ENCODE measurements around the gene EFHD2.
"Not testable (repeated sequence)": the region's sequence is repeated elsewhere in the genome, so short reads cannot be mapped to it uniquely, and the experiment has no call there.

Gene EFHD2

GRCh38 chr1:15458388-15458787 is 48.7 kb downstream of the EFHD2 start:
- not testable (repeated sequence) for H3K9me3 Mint-ChIP-seq; H3K27ac Mint-ChIP-seq; ATAC-seq; DNase-seq (ENCODE audit: low spot score in 2 of 2); H3K4me3 Mint-ChIP-seq; H3K36me3 Mint-ChIP-seq; H3K4me1 Mint-ChIP-seq

DNA sequence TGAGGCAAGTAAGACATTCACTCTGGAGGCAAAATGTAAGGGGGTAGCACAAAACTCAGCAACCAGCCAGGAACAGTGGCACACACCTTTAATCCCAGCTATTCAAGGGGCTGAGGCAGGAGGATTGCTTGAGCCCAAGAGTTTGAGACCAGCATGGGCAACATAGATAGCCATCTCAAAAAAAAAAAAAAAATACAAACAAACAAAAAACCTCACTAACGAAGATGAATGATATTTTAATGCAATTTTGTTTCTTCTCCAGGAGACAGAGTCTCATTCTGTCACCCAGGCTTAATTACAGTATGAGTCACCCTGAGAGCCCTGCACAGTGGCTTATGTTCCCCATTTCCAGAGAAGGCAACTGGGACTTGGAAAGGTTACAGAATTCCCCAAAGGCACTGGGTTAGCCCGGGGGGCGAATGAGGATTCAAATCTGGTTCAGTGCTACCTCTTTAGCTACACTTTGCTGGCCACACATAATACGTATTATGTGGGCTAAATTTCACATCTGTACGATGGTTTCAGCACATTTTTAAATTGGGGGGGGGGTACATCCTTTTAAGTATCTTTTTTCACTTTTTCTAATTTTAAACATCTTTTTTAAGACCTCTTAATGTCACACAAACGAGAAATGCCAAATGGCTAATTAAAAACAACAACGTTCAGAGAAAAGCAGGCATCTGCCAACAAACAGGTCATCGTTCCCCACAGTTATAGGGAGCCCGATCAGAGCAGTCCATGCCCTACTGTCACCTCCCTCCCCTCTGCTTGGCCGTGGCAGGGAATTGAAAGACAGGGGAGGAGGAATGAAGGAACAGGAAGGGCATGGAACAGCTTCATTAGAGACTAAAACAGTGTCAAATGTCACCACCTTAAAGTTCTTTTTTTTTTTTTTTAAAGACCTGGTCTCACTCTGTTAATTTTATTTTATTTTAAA is 50.4 kb downstream of the EFHD2 start:
- ATAC-seq = no peak
- Mint-ChIP-seq H3K27ac (no peak overlapping the region), H3K9me3 (no peaks in the 10 kb centered on the region), H3K4me1 (no peaks in the 10 kb centered on the region), H3K36me3 (no peaks in the 10 kb centered on the region), H3K4me3 (no peak overlapping the region)
- no peak for DNase-seq (ENCODE audit: low spot score in 2 of 2)

DNA sequence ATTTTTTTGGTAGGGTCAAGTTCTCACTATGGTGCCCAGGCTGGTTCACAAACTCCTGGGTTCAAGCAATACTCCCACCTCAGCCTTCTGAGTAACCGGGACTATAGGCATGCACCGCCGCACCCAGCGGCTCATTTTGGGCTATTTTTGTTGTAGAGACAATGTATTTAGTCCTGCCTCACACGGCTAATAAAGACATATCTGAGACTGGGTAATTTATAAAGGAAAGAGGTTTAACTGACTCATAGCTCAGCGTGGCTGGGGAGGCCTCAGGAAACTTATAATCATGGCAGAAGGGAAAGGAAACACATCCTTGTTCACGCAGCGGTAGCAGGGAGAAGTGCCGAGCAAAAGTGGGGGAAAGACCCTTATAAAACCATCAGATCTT is 51.0 kb downstream of the EFHD2 start:
- ATAC-seq (no peak), DNase-seq (ENCODE audit: low spot score in 2 of 2) (no peak)
- no peak overlapping the region for H3K27ac Mint-ChIP-seq
- H3K9me3 Mint-ChIP-seq = no peaks in the 10 kb centered on the region
- H3K36me3 Mint-ChIP-seq = no peaks in the 10 kb centered on the region
- no peaks in the 10 kb centered on the region for H3K4me1 Mint-ChIP-seq
- H3K4me3 Mint-ChIP-seq = no peak overlapping the region

GRCh38 chr1:15463064-15463800 is 53.5 kb downstream of the EFHD2 start:
- not testable (repeated sequence) for H3K4me1 Mint-ChIP-seq; H3K36me3 Mint-ChIP-seq; H3K27ac Mint-ChIP-seq; ATAC-seq; DNase-seq (ENCODE audit: low spot score in 2 of 2); H3K4me3 Mint-ChIP-seq; H3K9me3 Mint-ChIP-seq

DNA sequence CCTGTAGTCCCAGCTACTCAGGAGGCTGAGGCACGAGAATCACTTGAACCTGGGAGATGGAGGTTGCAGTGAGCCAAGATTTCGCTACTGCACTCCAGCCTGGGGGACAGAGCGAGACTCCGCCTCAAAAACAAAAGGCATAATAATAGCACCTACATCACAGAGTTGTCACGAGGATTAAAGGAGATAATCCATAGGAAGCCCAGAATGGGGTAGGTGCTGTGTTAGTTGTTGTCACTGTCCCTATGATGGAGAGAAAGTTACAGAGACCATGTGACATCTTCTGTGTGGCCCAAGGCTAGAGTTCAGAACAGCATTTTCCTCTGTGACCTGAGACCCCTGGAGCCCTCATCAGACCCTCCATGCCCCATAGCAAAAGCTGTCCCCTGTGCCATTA is 54.2 kb downstream of the EFHD2 start:
- H3K4me3 Mint-ChIP-seq; H3K36me3 Mint-ChIP-seq; ATAC-seq; H3K9me3 Mint-ChIP-seq; H3K4me1 Mint-ChIP-seq; DNase-seq (ENCODE audit: low spot score in 2 of 2); H3K27ac Mint-ChIP-seq: not testable (repeated sequence)

DNA sequence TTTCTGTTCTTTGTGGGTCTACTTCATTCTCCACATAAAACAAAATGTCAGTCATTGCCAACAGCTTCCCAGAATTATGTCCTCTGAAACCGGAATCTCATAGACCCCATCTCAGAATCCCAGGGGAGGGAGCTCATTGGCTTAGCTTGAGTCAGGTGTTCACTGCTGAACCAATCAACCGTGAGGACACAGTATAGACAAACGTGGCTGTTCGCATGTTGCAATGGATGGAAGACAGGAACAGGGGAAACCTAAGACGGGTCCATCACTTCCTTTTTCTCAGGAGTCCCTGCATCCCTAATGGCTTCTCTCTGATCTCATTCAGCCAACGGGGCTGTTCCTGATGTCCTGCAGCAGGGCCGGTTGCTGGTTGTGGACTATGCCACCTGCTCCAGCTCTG is 56.0 kb downstream of the EFHD2 start:
- Mint-ChIP-seq H3K4me3 (no peak overlapping the region), H3K4me1 (no peaks in the 10 kb centered on the region), H3K36me3 (no peaks in the 10 kb centered on the region), H3K9me3 (no peaks in the 10 kb centered on the region), H3K27ac (no peak overlapping the region)
- ATAC-seq = no peak
- DNase-seq (ENCODE audit: low spot score in 2 of 2) = no peak

- ATAC-seq; H3K36me3 Mint-ChIP-seq; H3K9me3 Mint-ChIP-seq; H3K27ac Mint-ChIP-seq; H3K4me3 Mint-ChIP-seq; DNase-seq (ENCODE audit: low spot score in 2 of 2); H3K4me1 Mint-ChIP-seq: not testable (repeated sequence)
Observed at GRCh38 chr1:15466955-15467625, 57.4 kb downstream of the EFHD2 start.

DNA sequence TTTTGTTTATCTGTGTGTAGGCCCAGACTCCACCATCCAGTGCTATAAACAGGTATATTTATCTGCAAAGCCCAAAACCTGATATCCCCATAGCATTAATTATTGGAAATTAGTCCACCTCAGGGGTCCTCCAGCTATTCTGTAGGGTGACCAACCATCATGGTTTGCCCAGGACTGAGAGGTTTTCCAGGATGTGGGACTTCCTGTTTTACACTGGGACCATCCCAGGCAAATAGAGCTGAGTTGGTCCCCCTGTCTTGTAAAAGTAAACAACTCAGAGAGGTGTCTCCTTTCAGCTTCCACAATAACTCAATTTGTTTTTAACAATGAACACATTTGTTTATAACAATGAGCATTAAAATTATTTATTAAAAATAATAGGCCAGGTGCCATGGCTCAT is 58.5 kb downstream of the EFHD2 start:
- Mint-ChIP-seq H3K36me3 (no peaks in the 10 kb centered on the region), H3K4me3 (no peak overlapping the region), H3K4me1 (no peaks in the 10 kb centered on the region), H3K9me3 (no peaks in the 10 kb centered on the region), H3K27ac (no peak overlapping the region)
- ATAC-seq = no peak
- no peak for DNase-seq (ENCODE audit: low spot score in 2 of 2)

- H3K9me3 Mint-ChIP-seq = no peaks in the 10 kb centered on the region
- DNase-seq (ENCODE audit: low spot score in 2 of 2) (no peak), ATAC-seq (no peak)
- no peak overlapping the region for H3K4me3 Mint-ChIP-seq
- no peaks in the 10 kb centered on the region for H3K4me1 Mint-ChIP-seq
- no peak overlapping the region for H3K27ac Mint-ChIP-seq
- H3K36me3 Mint-ChIP-seq = no peaks in the 10 kb centered on the region
Observed at GRCh38 chr1:15469361-15469760, 59.7 kb downstream of the EFHD2 start.

DNA sequence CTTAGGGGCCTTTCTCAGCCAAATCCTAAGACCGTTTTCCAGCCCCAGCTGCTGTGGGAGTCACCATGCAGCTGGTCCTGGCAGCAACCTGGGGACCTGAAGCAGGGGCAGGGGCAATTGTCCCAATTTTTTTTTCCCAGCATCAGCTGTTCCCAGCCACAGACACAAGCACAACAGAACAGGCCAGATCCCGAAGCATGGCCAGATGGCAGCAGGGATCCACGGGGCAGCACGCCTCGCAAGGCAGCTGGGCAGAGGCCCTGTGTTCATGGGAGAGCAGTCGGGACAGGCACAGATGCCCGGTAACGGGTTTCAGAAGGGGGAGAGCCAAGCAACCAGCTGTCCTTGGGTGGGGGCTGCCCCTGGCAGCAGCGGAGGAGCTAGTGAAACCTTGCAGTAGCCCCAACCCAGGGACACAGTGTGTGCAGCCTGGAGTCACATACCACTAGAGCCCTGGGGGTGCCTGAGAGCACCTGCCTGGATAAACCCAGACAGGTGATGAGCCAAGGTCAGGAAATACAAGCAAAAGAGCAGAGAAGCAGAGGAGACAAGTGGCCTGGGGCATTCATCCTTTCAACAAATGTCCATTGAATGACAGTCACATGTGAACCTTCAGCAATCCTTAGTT is 60.2 kb downstream of the EFHD2 start:
- H3K27ac Mint-ChIP-seq; H3K4me1 Mint-ChIP-seq; DNase-seq (ENCODE audit: low spot score in 2 of 2); H3K36me3 Mint-ChIP-seq; ATAC-seq; H3K9me3 Mint-ChIP-seq; H3K4me3 Mint-ChIP-seq: not testable (repeated sequence)

DNA sequence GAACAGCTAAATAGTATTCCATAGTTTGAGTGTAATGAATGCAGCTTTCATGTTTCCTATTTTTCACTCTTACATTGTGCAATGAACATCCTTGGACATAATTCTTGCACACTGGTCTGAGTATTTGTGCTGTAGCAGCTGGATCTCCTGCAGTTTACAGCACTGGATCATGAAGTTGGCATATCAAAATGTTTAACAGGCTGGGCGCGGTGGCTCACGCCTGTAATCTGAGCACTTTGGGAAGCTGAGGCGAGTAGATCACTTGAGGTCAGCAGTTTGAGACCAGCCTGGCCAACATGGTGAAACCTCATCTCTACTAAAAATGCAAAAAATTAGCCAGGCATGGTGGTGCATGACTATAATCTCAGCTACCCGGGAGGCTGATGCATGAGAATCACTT is 61.4 kb downstream of the EFHD2 start:
- not testable (repeated sequence) for H3K4me3 Mint-ChIP-seq, ATAC-seq, H3K27ac Mint-ChIP-seq

GRCh38 chr1:15471723-15472122 is 62.0 kb downstream of the EFHD2 start:
- DNase-seq (ENCODE audit: low spot score in 2 of 2); ATAC-seq; H3K27ac Mint-ChIP-seq; H3K9me3 Mint-ChIP-seq; H3K4me3 Mint-ChIP-seq; H3K36me3 Mint-ChIP-seq; H3K4me1 Mint-ChIP-seq: not testable (repeated sequence)

More for the DNA sequence above, 61.4 kb downstream of the EFHD2 start:
- H3K4me1 Mint-ChIP-seq; H3K36me3 Mint-ChIP-seq; DNase-seq (ENCODE audit: low spot score in 2 of 2); H3K9me3 Mint-ChIP-seq: not testable (repeated sequence)

DNA sequence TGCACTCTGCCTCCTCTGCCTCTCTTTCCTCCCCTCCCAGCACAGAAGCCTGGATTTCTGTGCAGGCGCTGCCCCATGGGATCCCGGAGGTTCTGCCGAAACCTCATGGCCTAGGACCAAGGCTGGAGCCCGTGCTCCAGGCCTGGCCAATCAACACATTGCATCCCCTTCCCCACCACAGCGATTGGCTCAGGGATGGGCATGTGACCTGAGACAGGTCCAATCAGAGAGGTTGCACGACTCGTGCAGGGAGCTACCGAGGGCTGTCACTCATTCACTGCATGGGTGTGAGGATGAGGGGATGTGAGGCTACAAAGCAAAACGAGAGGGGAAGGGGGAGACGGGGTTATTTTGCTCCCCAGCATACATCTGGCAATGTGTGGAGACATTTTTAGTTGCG is 62.9 kb downstream of the EFHD2 start:
- no peak for DNase-seq (ENCODE audit: low spot score in 2 of 2)
- Mint-ChIP-seq H3K9me3 (no peaks in the 10 kb centered on the region), H3K4me3 (no peak overlapping the region), H3K27ac (no peak overlapping the region), H3K4me1 (no peaks in the 10 kb centered on the region), H3K36me3 (no peaks in the 10 kb centered on the region)
- ATAC-seq = no peak

DNA sequence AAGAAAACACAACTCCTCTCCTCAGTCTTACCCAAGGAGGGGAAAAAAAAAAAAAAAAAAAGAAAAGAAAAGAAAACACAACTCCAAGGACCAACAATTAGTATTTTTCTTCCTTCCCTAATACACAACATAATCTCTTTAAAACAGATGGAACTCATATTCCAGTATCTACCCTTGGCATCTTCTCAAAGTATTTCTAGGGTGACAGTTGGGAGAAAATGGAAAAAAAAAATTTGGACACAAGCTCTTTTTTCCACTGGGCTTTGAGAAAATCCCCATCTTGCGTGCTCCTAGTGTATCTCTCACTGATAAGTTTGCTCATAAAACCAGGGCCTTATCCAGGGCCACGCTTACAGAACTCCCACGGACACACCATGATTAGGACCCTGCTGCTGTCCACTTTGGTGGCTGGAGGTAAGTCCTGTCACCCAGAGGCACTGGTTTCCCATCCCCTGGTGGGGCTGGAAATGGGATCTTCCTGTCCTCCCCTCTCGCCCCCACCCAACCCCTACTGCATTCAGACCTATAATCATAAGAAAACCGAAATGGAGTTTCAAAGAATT is 66.1 kb downstream of the EFHD2 start, which contains the start of gene CELA2B:
Gene CELA2B (plus strand): TSS at position 353 of the 563 bp plus-strand sequence. CDS start 22 bp downstream, at position 375.
- Mint-ChIP-seq H3K9me3 (no peaks in the 10 kb centered on the region), H3K27ac (no peak within 1 kb of the TSS), H3K4me1 (no peaks in the 10 kb centered on the region), H3K4me3 (no peak within 1 kb of the TSS), H3K36me3 (no peaks in the 10 kb centered on the region)
- DNase-seq (ENCODE audit: low spot score in 2 of 2) (no peak), ATAC-seq (no peak)

- H3K9me3 Mint-ChIP-seq = no peaks in the 10 kb centered on the region
- no peaks in the 10 kb centered on the region for H3K4me1 Mint-ChIP-seq
- H3K36me3 Mint-ChIP-seq = no peaks in the 10 kb centered on the region
- no peak for ATAC-seq
- no peak overlapping the region for H3K4me3 Mint-ChIP-seq
- no peak for DNase-seq (ENCODE audit: low spot score in 2 of 2)
- no peak overlapping the region for H3K27ac Mint-ChIP-seq
Observed at GRCh38 chr1:15476927-15477326, 67.2 kb downstream of the EFHD2 start.

Data from stimulated activated effector memory CD8-positive, alpha-beta T cell treated with anti-CD3 and anti-CD28 coated beads, Interleukin-12 subunit alpha, Interleukin-12 subunit beta, amount 100 ng/mL, for 72 hours (primary cell).